ENCODE measurements around the gene FKBP1C. TPM values are rescaled to one million over a fixed set of nuclear protein-coding genes. Genes with fewer than 3 reads are reported as not detected.

The FKBP1C gene
- total RNA-seq, 2 donors from 2014 or later: 0.33 to 0.55 TPM

DNA sequence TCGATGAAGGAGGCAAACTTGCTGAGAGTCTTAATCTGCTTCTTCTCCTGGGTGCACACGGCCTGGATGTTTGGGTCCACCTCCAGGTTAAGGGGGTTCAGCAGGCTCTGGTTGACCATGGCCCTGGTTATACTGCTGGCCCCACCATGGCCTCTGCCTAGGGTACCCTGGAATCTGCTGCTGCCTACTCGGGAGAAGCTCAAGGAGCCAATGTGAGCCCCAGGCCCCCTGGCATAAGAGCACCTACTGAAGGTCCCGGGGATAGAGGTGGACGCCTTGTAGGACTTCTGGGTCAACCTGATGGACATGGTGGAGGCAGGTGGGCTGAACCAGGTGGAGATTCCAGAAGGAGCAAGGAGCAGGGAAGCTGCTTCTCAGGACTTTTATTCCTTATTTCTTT lies 17.9 kb upstream of the FKBP1C start:
- WGBS, 2 experiments (ENCODE audit: insufficient coverage in 1 of 2, insufficient read length in 1 of 2): 92 to 100% methylated on average over 1 to 5 of the region's 5 CpGs
- DNase-seq: no peak
- no peak overlapping the region for H3K4me3 ChIP-seq (ENCODE audit: low read length)
- H3K27ac ChIP-seq (ENCODE audit: low read depth, low read length): no peak overlapping the region
- H3K9me3 ChIP-seq (ENCODE audit: control insufficient read depth, low read length): no peaks in the 10 kb centered on the region
- no peak overlapping the region for H3K9ac ChIP-seq (ENCODE audit: extremely low read depth, low read length, poor library complexity, severe bottlenecking)
- Mint-ChIP-seq H3K4me3 (no peak overlapping the region), H3K9me3 (no peaks in the 10 kb centered on the region), H3K27ac (no peak overlapping the region), H3K27me3 (ENCODE audit: insufficient read depth) (peaks cover 2% of the 10 kb centered on the region), H3K4me1 (no peaks in the 10 kb centered on the region), H3K36me3 (ENCODE audit: low read depth) (no peaks in the 10 kb centered on the region)
- H3K36me3 ChIP-seq (ENCODE audit: control insufficient read depth, insufficient read depth, low read length): no peaks in the 10 kb centered on the region
- no peaks in the 10 kb centered on the region for H3K4me1 ChIP-seq (ENCODE audit: control insufficient read depth, insufficient read depth, low read length)
- no peak for TF ChIP-seq CTCF (conservative IDR thresholded peaks at IDR 0.05)
- H3K27me3 ChIP-seq (ENCODE audit: control insufficient read depth, insufficient read depth, low read length, poor library complexity, severe bottlenecking): no peaks in the 10 kb centered on the region

- no peak for TF ChIP-seq CTCF (conservative IDR thresholded peaks at IDR 0.05)
- no peak for DNase-seq
- Mint-ChIP-seq H3K27ac (no peak overlapping the region), H3K27me3 (ENCODE audit: insufficient read depth) (peaks cover 2% of the 10 kb centered on the region), H3K4me3 (no peak overlapping the region), H3K9me3 (peaks cover 8% of the 10 kb centered on the region), H3K4me1 (no peaks in the 10 kb centered on the region), H3K36me3 (ENCODE audit: low read depth) (no peaks in the 10 kb centered on the region)
- Histone ChIP-seq H3K9ac (ENCODE audit: extremely low read depth, low read length, poor library complexity, severe bottlenecking) (no peak overlapping the region), H3K27ac (ENCODE audit: low read depth, low read length) (no peak overlapping the region), H3K36me3 (ENCODE audit: control insufficient read depth, insufficient read depth, low read length) (no peaks in the 10 kb centered on the region), H3K4me3 (ENCODE audit: low read length) (no peak overlapping the region), H3K27me3 (ENCODE audit: control insufficient read depth, insufficient read depth, low read length, poor library complexity, severe bottlenecking) (no peaks in the 10 kb centered on the region), H3K4me1 (ENCODE audit: control insufficient read depth, insufficient read depth, low read length) (no peaks in the 10 kb centered on the region), H3K9me3 (ENCODE audit: control insufficient read depth, low read length) (peaks cover 4% of the 10 kb centered on the region)
These were observed 13.5 kb upstream of the FKBP1C start for GRCh38 chr6:63197741-63198140.

DNA sequence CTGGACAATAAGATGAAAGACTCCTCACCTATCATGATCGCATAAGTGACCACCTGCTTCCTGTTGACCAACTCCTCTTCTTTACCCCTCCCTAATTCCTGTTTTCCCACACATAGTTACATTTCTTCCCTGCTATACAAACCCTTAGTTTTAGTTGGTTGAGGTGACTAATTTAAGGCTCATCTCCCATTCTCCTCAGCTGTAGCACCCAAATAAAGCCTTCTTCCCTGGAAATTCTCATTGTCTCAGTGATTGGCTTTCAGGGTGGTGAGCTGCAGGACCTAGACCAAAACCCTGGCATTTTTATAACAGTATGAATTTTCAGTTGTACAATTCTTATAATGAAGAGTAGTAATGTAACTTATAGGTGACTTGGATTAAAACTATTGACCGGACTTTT lies 2.1 kb downstream of the FKBP1C start:
- Histone ChIP-seq H3K4me1 (ENCODE audit: control insufficient read depth, insufficient read depth, low read length) (no peaks in the 10 kb centered on the region), H3K27me3 (ENCODE audit: control insufficient read depth, insufficient read depth, low read length, poor library complexity, severe bottlenecking) (no peaks in the 10 kb centered on the region), H3K36me3 (ENCODE audit: control insufficient read depth, insufficient read depth, low read length) (no peaks in the 10 kb centered on the region), H3K27ac (ENCODE audit: low read depth, low read length) (no peak overlapping the region), H3K9ac (ENCODE audit: extremely low read depth, low read length, poor library complexity, severe bottlenecking) (no peak overlapping the region), H3K4me3 (ENCODE audit: low read length) (no peak overlapping the region), H3K9me3 (ENCODE audit: control insufficient read depth, low read length) (peaks cover 31% of the 10 kb centered on the region)
- H3K36me3 Mint-ChIP-seq (ENCODE audit: low read depth): peaks cover 8% of the 10 kb centered on the region
- TF ChIP-seq CTCF (conservative IDR thresholded peaks at IDR 0.05): no peak
- no peak overlapping the region for H3K27ac Mint-ChIP-seq
- no peak overlapping the region for H3K4me3 Mint-ChIP-seq
- H3K4me1 Mint-ChIP-seq: no peaks in the 10 kb centered on the region
- DNase-seq: no peak
- peaks cover 37% of the 10 kb centered on the region for H3K9me3 Mint-ChIP-seq
- H3K27me3 Mint-ChIP-seq (ENCODE audit: insufficient read depth): no peaks in the 10 kb centered on the region
- WGBS, 2 experiments (ENCODE audit: insufficient coverage in 1 of 2, insufficient read length in 1 of 2): 80 to 92% methylated on average over 1 of the region's 2 CpGs
